ENCODE data around the gene FNBP1L. TPM values are rescaled to one million over a fixed set of nuclear protein-coding genes. Genes with fewer than 3 reads are reported as not detected.

The FNBP1L gene
- polyA plus RNA-seq, 1 experiment = 5.5 TPM

DNA sequence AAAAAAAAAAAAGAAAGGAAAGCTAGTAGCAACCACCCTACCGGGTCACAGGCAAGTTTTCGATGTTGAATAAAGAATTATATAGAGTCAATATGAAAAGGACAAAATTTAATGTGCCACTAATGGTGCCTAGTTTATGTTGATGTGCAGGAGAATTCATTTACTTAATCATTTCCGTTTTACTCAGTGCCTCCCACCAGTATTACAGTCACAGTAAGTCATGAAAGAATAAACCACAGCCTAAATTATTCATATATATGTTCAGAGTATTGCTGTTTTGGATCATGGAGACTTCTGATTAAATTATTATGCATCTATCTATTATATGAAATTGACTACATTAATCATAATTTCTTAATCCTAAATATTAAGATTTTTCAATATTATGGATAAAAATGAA, 35.3 kb downstream of the FNBP1L start:
- TF ChIP-seq, protein P1, sequence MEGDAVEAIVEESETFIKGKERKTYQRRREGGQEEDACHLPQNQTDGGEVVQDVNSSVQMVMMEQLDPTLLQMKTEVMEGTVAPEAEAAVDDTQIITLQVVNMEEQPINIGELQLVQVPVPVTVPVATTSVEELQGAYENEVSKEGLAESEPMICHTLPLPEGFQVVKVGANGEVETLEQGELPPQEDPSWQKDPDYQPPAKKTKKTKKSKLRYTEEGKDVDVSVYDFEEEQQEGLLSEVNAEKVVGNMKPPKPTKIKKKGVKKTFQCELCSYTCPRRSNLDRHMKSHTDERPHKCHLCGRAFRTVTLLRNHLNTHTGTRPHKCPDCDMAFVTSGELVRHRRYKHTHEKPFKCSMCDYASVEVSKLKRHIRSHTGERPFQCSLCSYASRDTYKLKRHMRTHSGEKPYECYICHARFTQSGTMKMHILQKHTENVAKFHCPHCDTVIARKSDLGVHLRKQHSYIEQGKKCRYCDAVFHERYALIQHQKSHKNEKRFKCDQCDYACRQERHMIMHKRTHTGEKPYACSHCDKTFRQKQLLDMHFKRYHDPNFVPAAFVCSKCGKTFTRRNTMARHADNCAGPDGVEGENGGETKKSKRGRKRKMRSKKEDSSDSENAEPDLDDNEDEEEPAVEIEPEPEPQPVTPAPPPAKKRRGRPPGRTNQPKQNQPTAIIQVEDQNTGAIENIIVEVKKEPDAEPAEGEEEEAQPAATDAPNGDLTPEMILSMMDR (IDR thresholded peaks at IDR 0.05; ENCODE audit: insufficient read depth, low read depth, low read length) = no peak
- ChIA-PET CTCF (interaction anchor here (0.6 kb wide), 1 partner anchor 49 kb away, joined by 4 read pairs; no protein-coding TSS in a partner anchor), POLR2A (no interaction called here)
- no peak for DNase-seq (ENCODE audit: low read depth)
- H3K27me3 ChIP-seq (ENCODE audit: control insufficient read depth, insufficient read depth, low read length) = no peaks in the 10 kb centered on the region
- no peaks in the 10 kb centered on the region for H3K36me3 ChIP-seq (ENCODE audit: control insufficient read depth, insufficient read depth, low read length)
- H3K4me3 ChIP-seq (ENCODE audit: low read depth, low read length) = no peak overlapping the region

DNA sequence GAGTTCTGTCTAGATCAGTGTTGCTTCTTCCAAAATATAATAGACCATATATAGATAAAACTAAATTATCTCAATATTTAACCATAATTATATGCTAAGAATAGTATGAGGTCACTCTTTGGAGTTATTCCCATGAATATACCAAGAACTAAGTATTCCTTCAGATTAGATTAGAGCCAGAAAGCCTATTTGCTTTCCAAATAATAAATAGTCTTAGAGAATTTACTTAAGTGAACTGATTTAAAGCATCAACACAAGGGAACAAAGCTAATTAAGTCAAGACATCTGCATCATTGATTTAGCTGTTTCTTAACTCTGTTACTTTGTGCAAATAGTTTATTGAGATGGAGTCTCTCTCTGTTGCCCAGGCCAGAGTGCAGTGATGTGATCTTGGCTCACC, 35.7 kb downstream of the FNBP1L start:
- Histone ChIP-seq H3K27me3 (ENCODE audit: control insufficient read depth, insufficient read depth, low read length) (no peaks in the 10 kb centered on the region), H3K4me3 (ENCODE audit: low read depth, low read length) (no peak overlapping the region), H3K36me3 (ENCODE audit: control insufficient read depth, insufficient read depth, low read length) (no peaks in the 10 kb centered on the region)
- CTCF ChIA-PET = interaction anchor here (0.6 kb wide), 1 partner anchor 48 kb away, joined by 4 read pairs; no protein-coding TSS in a partner anchor
- POLR2A ChIA-PET = no interaction called here
- TF ChIP-seq, protein P1 (IDR thresholded peaks at IDR 0.05; ENCODE audit: insufficient read depth, low read depth, low read length) = no peak
- DNase-seq (ENCODE audit: low read depth) = no peak

DNA sequence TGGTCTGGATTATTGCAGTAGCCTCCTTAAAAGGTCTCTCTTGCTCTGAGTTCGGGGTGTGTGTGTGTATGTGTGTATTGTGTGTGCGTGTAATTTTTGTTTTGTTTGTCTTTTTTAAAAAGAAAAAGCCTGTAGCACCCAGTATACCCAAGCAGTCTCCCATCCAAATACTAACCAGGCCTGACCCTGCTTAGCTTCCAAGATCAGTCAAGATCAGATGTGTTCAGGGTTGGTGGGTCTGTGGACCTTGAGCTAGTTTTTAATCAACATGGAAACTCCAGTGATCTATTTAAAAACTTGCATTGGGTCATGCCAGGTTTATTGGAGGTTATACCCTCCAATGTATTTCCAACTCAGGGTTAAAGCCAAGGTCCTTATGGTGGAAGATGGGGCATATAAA, 40.3 kb downstream of the FNBP1L start:
- Histone ChIP-seq H3K4me3 (ENCODE audit: low read depth, low read length) (no peak overlapping the region), H3K27me3 (ENCODE audit: control insufficient read depth, insufficient read depth, low read length) (no peaks in the 10 kb centered on the region), H3K36me3 (ENCODE audit: control insufficient read depth, insufficient read depth, low read length) (no peaks in the 10 kb centered on the region)
- TF ChIP-seq, protein P1 (IDR thresholded peaks at IDR 0.05; ENCODE audit: insufficient read depth, low read depth, low read length) = no peak
- ChIA-PET POLR2A (no interaction called here), CTCF (no interaction called here)
- DNase-seq (ENCODE audit: low read depth) = no peak

DNA sequence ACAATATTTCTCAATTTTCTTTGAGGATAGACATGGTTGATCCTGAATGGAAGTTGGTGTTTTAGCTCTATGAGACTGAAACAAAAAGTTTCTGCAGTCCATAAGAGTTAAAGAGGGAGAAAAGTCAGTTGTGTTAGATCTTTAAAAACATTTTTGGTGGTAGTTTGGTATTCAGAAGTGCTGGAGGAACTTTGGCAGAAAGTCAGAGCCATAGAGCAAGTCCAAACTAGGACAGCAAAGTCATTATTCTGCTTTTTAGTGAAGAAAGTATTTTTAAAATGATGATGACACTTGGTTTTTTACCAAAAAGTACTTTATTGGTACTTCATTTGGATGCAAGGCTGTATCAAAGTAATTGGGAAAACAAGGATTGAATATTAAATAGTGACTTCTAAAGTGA, 41.8 kb downstream of the FNBP1L start:
- DNase-seq (ENCODE audit: low read depth) = no peak
- no peak overlapping the region for H3K4me3 ChIP-seq (ENCODE audit: low read depth, low read length)
- no peaks in the 10 kb centered on the region for H3K36me3 ChIP-seq (ENCODE audit: control insufficient read depth, insufficient read depth, low read length)
- ChIA-PET CTCF (interaction anchor here (1.9 kb wide), 1 partner anchor 10 kb away, joined by 6 read pairs; no protein-coding TSS in a partner anchor), POLR2A (no interaction called here)
- TF ChIP-seq, protein P1 (IDR thresholded peaks at IDR 0.05; ENCODE audit: insufficient read depth, low read depth, low read length) = no peak
- H3K27me3 ChIP-seq (ENCODE audit: control insufficient read depth, insufficient read depth, low read length) = no peaks in the 10 kb centered on the region

DNA sequence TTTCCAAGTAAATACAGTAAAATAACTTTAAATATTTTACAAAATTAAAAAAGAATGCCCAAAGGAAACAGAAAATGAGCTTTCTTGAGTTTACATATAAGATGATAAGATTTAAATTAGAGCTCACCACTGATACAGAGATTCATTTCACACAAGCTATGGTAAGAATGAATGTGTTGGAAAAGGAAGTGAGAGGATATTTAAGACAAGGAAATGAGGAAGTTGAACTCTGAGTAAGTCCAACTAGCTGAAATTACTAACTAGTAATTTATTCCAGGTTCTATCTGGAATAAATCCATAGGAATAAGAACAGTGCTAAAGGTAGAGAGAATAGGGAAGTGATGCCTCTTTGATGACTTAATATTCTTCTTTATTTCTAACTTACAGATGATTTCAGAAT, 42.4 kb downstream of the FNBP1L start:
- Histone ChIP-seq H3K36me3 (ENCODE audit: control insufficient read depth, insufficient read depth, low read length) (no peaks in the 10 kb centered on the region), H3K4me3 (ENCODE audit: low read depth, low read length) (no peak overlapping the region), H3K27me3 (ENCODE audit: control insufficient read depth, insufficient read depth, low read length) (no peaks in the 10 kb centered on the region)
- CTCF ChIA-PET = interaction anchor here (1.9 kb wide), 1 partner anchor 9 kb away, joined by 6 read pairs; no protein-coding TSS in a partner anchor
- TF ChIP-seq, protein P1 (IDR thresholded peaks at IDR 0.05; ENCODE audit: insufficient read depth, low read depth, low read length) = no peak
- DNase-seq (ENCODE audit: low read depth) = no peak
- POLR2A ChIA-PET = no interaction called here

Data from BJ (cell line).